ENCODE data around the gene GEMIN2.
"Not testable (repeated sequence)": the region's sequence is repeated elsewhere in the genome, so short reads cannot be mapped to it uniquely, and the experiment has no call there.

GEMIN2 gene

DNA sequence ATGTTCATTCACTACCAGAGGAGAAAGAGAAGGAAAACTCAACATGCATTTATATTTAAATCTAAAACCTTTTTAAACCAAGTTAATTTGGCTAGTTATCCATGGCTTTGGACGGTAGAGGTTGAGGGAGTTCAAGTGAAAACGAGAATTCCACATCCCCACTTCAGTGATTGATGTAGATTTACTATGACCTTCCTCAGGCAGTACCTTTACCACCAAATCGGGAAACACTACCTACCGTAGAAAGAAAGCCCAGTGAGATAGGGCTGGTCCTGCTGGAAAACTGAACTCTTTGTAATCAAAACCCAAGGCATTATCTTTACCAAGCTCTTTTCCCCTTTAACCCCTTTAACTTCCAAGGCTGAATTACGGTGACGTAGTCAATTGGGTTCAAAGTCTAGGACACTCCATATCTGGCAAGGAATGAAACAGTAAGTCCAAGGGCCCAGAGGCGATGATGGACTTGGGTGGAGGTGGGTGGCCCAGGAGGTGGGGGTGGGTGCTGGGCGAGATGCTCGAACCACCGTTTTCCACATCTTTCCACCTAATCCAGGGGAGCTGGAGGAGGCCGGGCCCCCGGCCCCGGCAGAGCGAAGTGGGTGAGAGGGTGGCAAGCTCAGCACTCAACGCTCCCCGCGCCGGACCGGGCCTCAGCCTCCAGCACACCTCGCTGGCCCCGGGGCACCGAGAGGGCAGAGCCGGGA lies 11.7 kb upstream of the GEMIN2 start:
- Histone ChIP-seq H3K4me1 (peaks cover 17% of the 10 kb centered on the region), H3K4me3 (peak overlapping the region; percentile 59), H3K36me3 (replicated peaks) (no peaks in the 10 kb centered on the region; the same call in 1 of the 2 replicates), H3K9me3 (no peaks in the 10 kb centered on the region), H3K27me3 (ENCODE audit: low read depth) (no peaks in the 10 kb centered on the region)
- peak; percentile 30 to 46 for DNase-seq (ENCODE audit: low spot score in 2 of 2)
- in situ Hi-C loops (cut with MboI; ENCODE audit: low sequenced_read_pairs), result loop anchor here (10.0 kb wide), 1 partner anchor 272 kb away; no protein-coding TSS in a partner anchor

DNA sequence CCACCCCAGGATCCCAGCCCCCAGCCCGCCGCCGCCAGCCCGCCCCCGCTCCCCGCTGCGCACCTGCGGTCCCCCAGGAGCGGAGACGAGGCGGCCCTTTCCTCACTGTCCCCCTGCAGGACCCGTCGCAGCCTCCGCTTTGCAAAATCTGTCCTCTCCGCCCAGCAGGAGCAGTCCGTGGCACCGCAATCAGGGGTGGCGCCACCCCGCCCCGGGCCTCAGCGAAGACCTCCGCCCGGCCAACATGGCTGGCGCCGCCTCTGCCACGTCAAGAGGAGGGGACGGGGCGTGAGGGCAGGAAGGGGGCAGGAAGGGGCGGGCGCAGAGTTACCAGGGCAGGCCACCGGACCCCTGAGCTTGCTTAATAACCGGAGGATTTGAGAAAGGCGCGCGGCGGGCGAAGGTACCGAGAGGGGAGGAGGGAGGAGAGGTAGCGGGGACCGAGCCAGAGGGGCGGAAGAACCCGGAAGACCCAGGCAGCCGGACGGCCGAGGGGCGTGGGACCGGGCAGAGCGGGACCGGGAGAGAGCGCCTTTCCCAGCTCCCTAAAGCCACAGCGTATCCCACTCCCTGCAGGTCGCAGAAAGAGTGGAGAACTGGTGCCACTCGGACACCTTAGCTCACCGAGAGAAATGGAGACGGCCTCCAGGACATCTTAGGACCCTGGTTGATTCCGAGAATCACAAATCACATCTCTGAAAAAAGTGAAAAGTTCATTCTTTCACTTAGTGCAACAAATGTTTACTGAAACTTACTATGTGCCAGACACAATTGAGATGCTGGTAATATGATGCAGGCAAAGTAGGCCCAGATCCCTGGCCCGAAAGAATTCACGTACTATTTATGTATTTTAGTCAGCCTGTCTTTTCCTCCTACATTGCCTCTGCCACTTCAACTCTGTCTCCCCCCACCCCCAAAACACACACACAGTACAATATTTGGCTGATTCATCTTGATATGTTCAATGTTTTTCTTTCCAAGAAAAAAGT lies 10.9 kb upstream of the GEMIN2 start, which contains the start of gene SEC23A:
TSS of gene SEC23A (minus strand) at position 267 of the 989 bp plus-strand sequence. CDS start 7,117 bp downstream, outside the sequence.
- H3K36me3 ChIP-seq (replicated peaks), result no peaks in the 10 kb centered on the region; the same call in 1 of the 2 replicates
- no peaks in the 10 kb centered on the region for H3K27me3 ChIP-seq (ENCODE audit: low read depth)
- H3K4me3 ChIP-seq, result peak within 1 kb of the TSS; percentile 59
- peaks cover 16% of the 10 kb centered on the region for H3K4me1 ChIP-seq
- DNase-seq (ENCODE audit: low spot score in 2 of 2), result peak; percentile 92 to 96
- no peaks in the 10 kb centered on the region for H3K9me3 ChIP-seq
- in situ Hi-C loops (cut with MboI; ENCODE audit: low sequenced_read_pairs), result loop anchor here (10.0 kb wide), 1 partner anchor 272 kb away; no protein-coding TSS in a partner anchor

DNA sequence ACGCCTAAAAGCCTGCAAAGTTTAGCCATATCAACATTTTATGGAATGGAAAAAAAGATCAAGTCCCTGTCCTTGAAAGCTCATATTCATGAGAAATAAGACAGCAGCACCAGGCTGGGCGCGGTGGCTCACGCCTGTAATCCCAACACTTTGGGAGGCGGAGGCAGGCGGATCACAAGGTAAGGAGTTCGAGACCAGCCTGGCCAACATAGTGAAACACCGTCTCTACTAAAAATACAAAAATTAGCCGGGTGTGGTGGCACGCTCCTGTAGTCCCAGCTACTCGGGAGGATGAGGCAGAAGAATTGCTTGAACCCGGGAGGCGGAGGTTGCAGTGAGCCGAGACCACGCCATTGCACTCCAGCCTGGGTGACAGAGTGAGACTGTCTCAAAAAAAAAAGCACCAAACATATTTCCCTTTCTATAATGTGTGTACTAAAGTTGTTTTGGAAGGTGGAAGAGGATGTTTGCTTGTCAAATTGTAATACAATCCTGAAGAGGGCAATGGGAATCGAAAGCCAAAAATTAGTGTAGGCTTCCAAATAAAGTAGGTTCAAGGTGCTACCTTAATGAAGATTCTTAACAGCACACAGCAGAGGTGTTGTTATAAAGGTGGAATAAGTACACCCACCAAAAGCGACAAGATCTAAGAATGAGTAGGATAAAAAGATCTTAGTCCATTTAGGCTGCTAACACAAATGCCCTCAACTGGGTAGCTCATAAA lies 9.9 kb upstream of the GEMIN2 start:
- H3K4me3 ChIP-seq, result peak overlapping the region; percentile 59
- H3K9me3 ChIP-seq; DNase-seq (ENCODE audit: low spot score in 2 of 2); H3K36me3 ChIP-seq (replicated peaks); H3K27me3 ChIP-seq (ENCODE audit: low read depth): not testable (repeated sequence)
- in situ Hi-C loops (cut with MboI; ENCODE audit: low sequenced_read_pairs), result loop anchor here (10.0 kb wide), 1 partner anchor 271 kb away; no protein-coding TSS in a partner anchor
- peaks cover 18% of the 10 kb centered on the region for H3K4me1 ChIP-seq

DNA sequence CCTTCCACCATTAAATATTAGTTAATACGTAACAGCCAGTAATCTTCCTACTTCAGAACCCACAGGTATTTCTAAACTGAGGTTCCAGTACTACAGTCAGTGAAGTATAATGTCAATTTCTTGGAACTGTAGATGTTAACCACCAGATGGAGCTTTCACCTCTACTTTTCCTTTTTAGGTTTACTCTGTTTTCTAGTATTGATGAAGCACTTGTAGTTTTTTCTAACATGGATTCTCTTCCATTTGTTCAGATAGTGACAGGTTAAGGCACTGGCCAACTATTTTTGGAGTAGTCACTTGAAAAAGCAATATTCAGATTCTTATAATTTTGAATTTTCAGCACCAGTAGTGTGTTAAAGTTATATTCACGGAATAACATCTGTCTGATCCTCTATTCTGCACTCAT lies 6.5 kb upstream of the GEMIN2 start:
- no peak overlapping the region for H3K4me3 ChIP-seq
- in situ Hi-C loops (cut with MboI; ENCODE audit: low sequenced_read_pairs), result loop anchor here (5.0 to 10.0 kb wide), 2 partner anchors 65 to 267 kb away; partner anchors contain the start of gene TRAPPC6B
- H3K27me3 ChIP-seq (ENCODE audit: low read depth), result no peaks in the 10 kb centered on the region
- DNase-seq (ENCODE audit: low spot score in 2 of 2), result peak in 1 of 2 experiments; percentile 68
- H3K36me3 ChIP-seq (replicated peaks), result no peaks in the 10 kb centered on the region
- H3K4me1 ChIP-seq, result peaks cover 34% of the 10 kb centered on the region
- H3K9me3 ChIP-seq, result no peaks in the 10 kb centered on the region

DNA sequence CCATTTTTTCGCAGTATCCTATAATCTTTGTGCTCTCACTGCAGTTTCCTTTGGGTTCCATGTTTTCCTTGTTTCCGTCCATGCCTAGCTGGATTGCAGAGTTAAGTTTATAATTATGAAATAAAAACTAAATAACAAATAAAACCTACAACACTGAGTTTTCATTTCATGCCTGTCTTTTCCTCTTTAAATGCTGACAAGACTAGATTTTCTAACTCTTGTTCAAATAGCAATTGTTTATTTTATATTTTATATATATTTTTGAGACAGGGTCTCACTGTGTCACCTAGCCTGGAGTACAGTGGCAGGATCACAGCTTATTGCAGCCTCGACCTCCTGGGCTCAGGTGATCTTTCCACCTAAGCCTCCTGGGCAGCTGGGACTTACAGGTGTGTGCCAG lies 5.3 kb upstream of the GEMIN2 start:
- no peaks in the 10 kb centered on the region for H3K9me3 ChIP-seq
- no peak for DNase-seq (ENCODE audit: low spot score in 2 of 2)
- no peaks in the 10 kb centered on the region for H3K36me3 ChIP-seq (replicated peaks)
- H3K4me3 ChIP-seq, result no peak overlapping the region
- peaks cover 43% of the 10 kb centered on the region for H3K4me1 ChIP-seq
- H3K27me3 ChIP-seq (ENCODE audit: low read depth), result no peaks in the 10 kb centered on the region
- in situ Hi-C loops (cut with MboI; ENCODE audit: low sequenced_read_pairs), result loop anchor here (5.0 to 10.0 kb wide), 2 partner anchors 64 to 266 kb away; partner anchors contain the start of gene TRAPPC6B

DNA sequence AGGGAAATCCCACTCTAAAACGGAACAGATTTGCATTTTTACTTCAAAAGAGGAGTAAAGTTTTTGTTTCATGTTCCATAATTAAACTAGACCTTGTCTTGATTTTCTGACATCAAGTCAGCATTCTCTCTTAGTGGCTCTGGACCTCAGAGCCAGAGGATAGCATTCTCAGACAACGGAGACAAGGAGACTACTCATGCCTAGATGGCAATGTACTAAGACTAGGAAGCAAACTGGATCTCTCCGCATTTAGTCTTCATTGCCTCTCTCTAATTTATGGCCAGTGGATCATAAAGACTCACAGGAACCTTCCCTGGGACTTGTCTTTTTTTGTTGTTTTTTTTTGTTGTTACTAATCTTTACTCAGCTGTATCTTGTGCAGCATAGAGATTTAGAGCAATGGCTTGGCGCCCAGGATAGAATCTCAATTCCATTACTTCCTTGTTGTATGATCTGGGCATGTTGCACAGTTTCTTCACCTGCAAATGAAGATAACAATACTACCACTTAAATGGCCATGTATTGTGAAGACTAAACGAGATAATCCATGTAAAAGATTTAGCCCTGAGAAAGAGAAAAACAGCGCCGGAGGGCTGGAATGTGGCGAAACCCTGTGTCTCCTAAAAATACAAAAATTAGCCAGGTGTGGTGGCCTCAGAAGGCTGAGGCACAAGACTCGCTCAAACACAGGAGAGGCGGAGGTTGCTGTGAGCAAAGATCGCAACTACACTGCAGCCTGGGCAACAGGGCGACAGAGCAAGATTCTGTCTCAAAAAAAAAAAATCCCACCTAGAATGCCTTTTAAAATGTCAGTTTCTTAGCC lies 4.0 kb upstream of the GEMIN2 start:
- peak; percentile 79 to 84 for DNase-seq (ENCODE audit: low spot score in 2 of 2)
- Histone ChIP-seq H3K4me3 (peak overlapping the region; percentile 5), H3K27me3 (ENCODE audit: low read depth) (no peaks in the 10 kb centered on the region), H3K36me3 (replicated peaks) (no peaks in the 10 kb centered on the region), H3K4me1 (peaks cover 44% of the 10 kb centered on the region), H3K9me3 (no peaks in the 10 kb centered on the region)
- in situ Hi-C loops (cut with MboI; ENCODE audit: low sequenced_read_pairs), result loop anchor here (5.0 to 10.0 kb wide), 2 partner anchors 62 to 265 kb away; partner anchors contain the start of gene TRAPPC6B

DNA sequence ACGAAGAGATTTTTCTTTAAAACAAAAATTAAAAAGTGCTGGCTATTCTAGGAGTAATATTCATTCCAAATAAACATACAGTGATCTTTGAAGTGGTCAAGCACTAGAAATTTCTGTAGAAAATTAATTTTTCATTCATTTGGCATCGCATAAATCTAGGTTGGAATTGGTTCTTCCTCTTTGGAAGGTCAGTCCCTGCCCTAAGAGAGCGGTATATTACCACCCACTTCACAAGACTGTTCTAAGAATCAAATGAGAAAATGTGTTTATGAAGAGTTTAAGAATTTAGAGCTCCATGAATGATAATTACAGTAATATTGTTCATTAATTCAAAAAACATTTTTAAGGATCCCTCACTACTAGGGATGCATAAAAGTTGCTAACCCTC lies 444 bp upstream of the GEMIN2 start:
- H3K27me3 ChIP-seq (ENCODE audit: low read depth), result no peaks in the 10 kb centered on the region
- H3K9me3 ChIP-seq, result no peaks in the 10 kb centered on the region
- H3K36me3 ChIP-seq (replicated peaks), result peaks cover 9% of the 10 kb centered on the region
- in situ Hi-C loops (cut with MboI; ENCODE audit: low sequenced_read_pairs), result no loop called here
- peaks cover 42% of the 10 kb centered on the region for H3K4me1 ChIP-seq
- peak overlapping the region; percentile 70 for H3K4me3 ChIP-seq
- DNase-seq (ENCODE audit: low spot score in 2 of 2), result no peak

DNA sequence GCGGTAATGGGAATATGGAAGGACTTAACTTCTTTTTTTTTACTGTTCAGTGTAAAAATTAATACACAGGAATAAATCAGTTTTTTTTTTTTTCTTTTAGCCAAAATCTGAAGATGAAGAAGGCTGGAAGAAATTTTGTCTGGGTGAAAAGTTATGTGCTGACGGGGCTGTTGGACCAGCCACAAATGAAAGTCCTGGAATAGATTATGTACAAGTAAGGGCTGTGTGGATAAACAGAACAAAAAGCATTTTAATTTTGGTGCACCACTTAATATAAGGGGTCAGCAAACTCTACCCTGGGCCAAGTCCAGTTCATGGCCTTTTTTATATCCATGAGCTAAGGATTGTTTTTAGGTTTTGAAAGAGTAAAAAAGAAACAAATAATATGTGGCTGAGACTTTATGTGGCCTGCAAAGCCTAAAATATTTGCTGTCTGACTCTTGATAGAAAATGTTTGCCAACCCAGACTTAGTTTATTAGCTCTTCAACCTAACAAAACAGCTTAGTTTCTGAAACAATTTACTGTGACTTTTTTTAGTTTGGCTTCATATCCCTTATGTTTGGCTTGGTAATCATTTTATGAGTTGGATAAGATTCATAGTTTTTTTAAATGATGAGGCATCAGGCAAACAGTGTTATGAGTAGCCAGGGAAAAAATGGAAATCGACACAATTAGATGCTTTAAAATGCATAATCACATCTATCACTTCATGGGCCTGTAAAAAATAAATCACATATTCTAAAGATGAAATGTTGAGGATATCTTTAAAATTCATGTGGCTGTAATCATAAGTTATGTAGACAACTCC lies 8.4 kb downstream of the GEMIN2 start:
- Histone ChIP-seq H3K9me3 (no peaks in the 10 kb centered on the region), H3K27me3 (ENCODE audit: low read depth) (no peaks in the 10 kb centered on the region), H3K36me3 (replicated peaks) (peaks cover 49% of the 10 kb centered on the region), H3K4me3 (no peak overlapping the region), H3K4me1 (peaks cover 14% of the 10 kb centered on the region)
- in situ Hi-C loops (cut with MboI; ENCODE audit: low sequenced_read_pairs), result no loop called here
- DNase-seq (ENCODE audit: low spot score in 2 of 2), result no peak

DNA sequence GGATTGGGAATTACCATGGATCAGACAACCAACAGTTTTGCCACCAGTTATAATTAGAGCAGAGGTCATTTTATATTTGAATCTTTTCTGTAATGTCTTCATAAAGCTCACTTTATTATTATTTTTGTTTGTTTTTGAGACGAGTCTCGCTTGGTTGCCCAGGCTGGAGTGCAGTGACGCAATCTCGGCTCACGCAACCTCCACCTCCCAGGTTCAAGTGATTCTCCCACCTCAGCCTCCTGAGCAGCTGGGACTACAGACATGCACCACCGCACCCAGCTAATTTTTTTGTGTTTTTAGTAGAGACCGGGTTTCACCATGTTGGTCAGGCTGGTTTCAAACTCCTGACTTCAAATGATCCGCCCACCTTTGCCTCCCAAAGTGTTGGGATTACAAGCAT lies 23.7 kb downstream of the GEMIN2 start:
- DNase-seq (ENCODE audit: low spot score in 2 of 2); H3K27me3 ChIP-seq (ENCODE audit: low read depth); H3K4me1 ChIP-seq; in situ Hi-C loops (cut with MboI; ENCODE audit: low sequenced_read_pairs); H3K9me3 ChIP-seq; H3K4me3 ChIP-seq: not testable (repeated sequence)
- H3K36me3 ChIP-seq (replicated peaks), result peaks cover 50% of the 10 kb centered on the region

DNA sequence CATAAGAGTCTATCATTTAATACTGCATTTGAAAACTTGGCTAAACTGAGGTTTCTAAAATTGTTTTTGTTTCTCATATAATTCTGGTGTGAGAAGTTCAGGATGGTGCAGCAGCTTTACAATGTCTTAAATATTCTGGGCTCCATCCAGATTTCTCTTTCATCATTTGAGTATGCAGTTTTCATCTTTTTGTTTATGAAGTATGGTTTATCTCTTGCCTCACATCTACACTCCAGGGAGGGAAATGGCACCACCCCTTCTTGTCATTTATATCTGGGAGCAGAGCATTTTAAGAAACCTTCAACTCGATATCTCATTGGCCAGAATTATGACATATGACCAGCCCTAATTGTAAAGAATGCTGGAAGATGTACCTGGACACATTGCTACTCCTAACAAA lies 24.3 kb downstream of the GEMIN2 start:
- no peak for DNase-seq (ENCODE audit: low spot score in 2 of 2)
- in situ Hi-C loops (cut with MboI; ENCODE audit: low sequenced_read_pairs), result no loop called here
- peaks cover 9% of the 10 kb centered on the region; the same call in 1 of the 2 replicates for H3K9me3 ChIP-seq
- peaks cover 47% of the 10 kb centered on the region for H3K36me3 ChIP-seq (replicated peaks)
- H3K4me1 ChIP-seq, result peaks cover 6% of the 10 kb centered on the region
- H3K4me3 ChIP-seq, result no peak overlapping the region
- no peaks in the 10 kb centered on the region for H3K27me3 ChIP-seq (ENCODE audit: low read depth)

DNA sequence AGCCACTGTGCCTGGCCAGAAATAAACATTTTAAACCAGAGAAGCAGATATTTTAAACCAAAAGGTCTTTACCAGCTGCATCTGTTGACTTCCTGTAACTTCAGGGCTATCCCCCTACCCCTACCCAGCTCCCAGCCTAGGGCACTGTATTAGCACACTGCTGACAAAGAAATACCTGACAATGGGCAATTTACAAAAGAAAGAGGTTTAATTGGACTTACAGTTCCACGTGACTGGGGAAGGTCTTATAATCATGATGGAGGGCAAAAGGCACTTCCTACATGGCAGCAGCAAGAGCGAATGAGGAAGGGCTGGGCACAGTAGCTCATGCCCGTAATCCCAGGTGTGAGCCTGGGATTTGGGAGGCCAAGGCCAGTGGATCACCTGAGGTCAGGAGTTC lies 26.0 kb downstream of the GEMIN2 start:
- peak; percentile 53 to 58 for DNase-seq (ENCODE audit: low spot score in 2 of 2)
- Histone ChIP-seq H3K4me3 (no peak overlapping the region), H3K4me1 (peaks cover 6% of the 10 kb centered on the region), H3K36me3 (replicated peaks) (peaks cover 31% of the 10 kb centered on the region), H3K9me3 (peaks cover 9% of the 10 kb centered on the region; the same call in 1 of the 2 replicates), H3K27me3 (ENCODE audit: low read depth) (no peaks in the 10 kb centered on the region)
- in situ Hi-C loops (cut with MboI; ENCODE audit: low sequenced_read_pairs), result no loop called here

DNA sequence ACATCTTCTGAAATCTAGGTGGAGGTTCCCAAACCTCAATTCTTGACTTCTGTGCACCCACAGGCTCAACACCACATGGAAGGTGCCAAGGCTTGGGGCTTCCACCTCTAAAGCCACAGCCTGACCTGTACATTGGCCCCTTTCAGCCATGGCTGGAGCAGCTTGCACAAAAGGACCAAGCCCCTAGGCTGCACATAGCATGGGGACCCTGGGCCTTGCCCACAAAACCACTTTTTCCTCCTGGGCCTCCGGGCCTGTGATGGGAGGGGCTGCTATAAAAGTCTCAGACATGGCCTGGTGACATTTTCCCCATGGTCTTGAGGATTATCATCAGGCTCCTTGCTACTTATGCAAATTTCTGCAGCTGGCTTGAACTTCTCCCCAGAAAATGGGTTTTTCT lies 27.5 kb downstream of the GEMIN2 start:
- H3K9me3 ChIP-seq; DNase-seq (ENCODE audit: low spot score in 2 of 2); H3K4me1 ChIP-seq; in situ Hi-C loops (cut with MboI; ENCODE audit: low sequenced_read_pairs); H3K4me3 ChIP-seq; H3K27me3 ChIP-seq (ENCODE audit: low read depth): not testable (repeated sequence)
- H3K36me3 ChIP-seq (replicated peaks), result peaks cover 25% of the 10 kb centered on the region
